GM10847 (cell line): ENCODE measurements around the gene ADD1.

ENCODE experiments used
- POLR2A ChIP-seq: IDR thresholded peaks from 2 replicates; pipeline ENCODE4 v1.6.1; 2011; ENCODE audit not compliant: insufficient read length; ENCODE audit errors: extremely low read depth

The ADD1 gene

GRCh38 chr4:2866891-2867290 lies 23.2 kb downstream of the ADD1 start:
- TF ChIP-seq POLR2A: no peak

GRCh38 chr4:2867758-2868491 lies 24.3 kb downstream of the ADD1 start:
- TF ChIP-seq POLR2A: no peak

- no peak for TF ChIP-seq POLR2A
These were observed 25.3 kb downstream of the ADD1 start for GRCh38 chr4:2868877-2869487.

- no peak for TF ChIP-seq POLR2A
These were observed 26.0 kb downstream of the ADD1 start for GRCh38 chr4:2869659-2870058.

- no peak for TF ChIP-seq POLR2A
These were observed 26.4 kb downstream of the ADD1 start for GRCh38 chr4:2870082-2870481.

- no peak for TF ChIP-seq POLR2A
These were observed 27.8 kb downstream of the ADD1 start for GRCh38 chr4:2871466-2871865.

GRCh38 chr4:2871911-2872310 lies 28.3 kb downstream of the ADD1 start:
- no peak for TF ChIP-seq POLR2A

- TF ChIP-seq POLR2A: no peak
These were observed 29.7 kb downstream of the ADD1 start for GRCh38 chr4:2873329-2873728.

- TF ChIP-seq POLR2A: no peak
These were observed 31.2 kb downstream of the ADD1 start for GRCh38 chr4:2874861-2875260.

- TF ChIP-seq POLR2A: no peak
These were observed 31.9 kb downstream of the ADD1 start for GRCh38 chr4:2875556-2875955.

- TF ChIP-seq POLR2A: no peak
These were observed 34.7 kb downstream of the ADD1 start for GRCh38 chr4:2878346-2878745.

- TF ChIP-seq POLR2A: no peak
These were observed 35.4 kb downstream of the ADD1 start for GRCh38 chr4:2879026-2879425.

- TF ChIP-seq POLR2A: no peak
These were observed 37.8 kb downstream of the ADD1 start for GRCh38 chr4:2881431-2881830.

GRCh38 chr4:2882341-2882740 lies 38.7 kb downstream of the ADD1 start:
- TF ChIP-seq POLR2A: no peak

- TF ChIP-seq POLR2A: no peak
These were observed 42.5 kb downstream of the ADD1 start for GRCh38 chr4:2886161-2886560.

- no peak for TF ChIP-seq POLR2A
These were observed 43.0 kb downstream of the ADD1 start for GRCh38 chr4:2886622-2887021.

GRCh38 chr4:2887343-2887742 lies 43.7 kb downstream of the ADD1 start:
- TF ChIP-seq POLR2A: no peak
